ENCODE measurements around the gene TRPM8.
"Not testable (repeated sequence)": the region's sequence is repeated elsewhere in the genome, so short reads cannot be mapped to it uniquely, and the experiment has no call there.

TRPM8 gene

DNA sequence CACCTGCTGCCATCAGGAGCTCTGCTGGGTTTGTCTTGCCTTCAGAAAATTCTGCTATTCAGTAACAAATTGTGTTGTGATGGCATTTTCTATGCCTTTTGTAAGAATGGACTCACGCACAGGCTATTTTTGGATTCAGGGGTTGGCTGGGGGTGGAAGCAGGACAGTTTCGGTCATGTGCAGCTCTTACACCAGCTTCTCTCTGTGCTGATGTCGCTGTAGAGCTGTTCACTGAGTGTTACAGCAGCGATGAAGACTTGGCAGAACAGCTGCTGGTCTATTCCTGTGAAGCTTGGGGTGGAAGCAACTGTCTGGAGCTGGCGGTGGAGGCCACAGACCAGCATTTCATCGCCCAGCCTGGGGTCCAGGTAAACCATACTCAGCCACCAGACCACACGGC, 49.2 kb downstream of the TRPM8 start:
- H3K4me1 ChIP-seq: peaks cover 4 to 31% (median 21%) of the 10 kb centered on the region in 10 experiments; a peak in 15 of 20 replicates
- no peak for TF ChIP-seq Cebpa-rat (IDR thresholded peaks at IDR 0.05)
- H3K27me3 ChIP-seq: no peaks in the 10 kb centered on the region
- H3K9ac ChIP-seq: peak overlapping the region in 1 of 11 experiments; percentile 9; a peak in 1 of 22 replicates
- peak overlapping the region in 2 of 11 experiments; percentile 0 to 53; a peak in 2 of 22 replicates for H3K27ac ChIP-seq
- H3K4me2 ChIP-seq: peak overlapping the region in 7 of 11 experiments; percentile 7 to 42 (median 30); a peak in 9 of 22 replicates
- H4K20me1 ChIP-seq: no peaks in the 10 kb centered on the region
- no peak overlapping the region for H3K4me3 ChIP-seq
- H3K9me3 ChIP-seq (replicated peaks in 1 of 11): peaks cover 0 to 5% (median 0%) of the 10 kb centered on the region in 11 experiments; a peak in 3 of 22 replicates
- H3K36me3 ChIP-seq: no peaks in the 10 kb centered on the region

DNA sequence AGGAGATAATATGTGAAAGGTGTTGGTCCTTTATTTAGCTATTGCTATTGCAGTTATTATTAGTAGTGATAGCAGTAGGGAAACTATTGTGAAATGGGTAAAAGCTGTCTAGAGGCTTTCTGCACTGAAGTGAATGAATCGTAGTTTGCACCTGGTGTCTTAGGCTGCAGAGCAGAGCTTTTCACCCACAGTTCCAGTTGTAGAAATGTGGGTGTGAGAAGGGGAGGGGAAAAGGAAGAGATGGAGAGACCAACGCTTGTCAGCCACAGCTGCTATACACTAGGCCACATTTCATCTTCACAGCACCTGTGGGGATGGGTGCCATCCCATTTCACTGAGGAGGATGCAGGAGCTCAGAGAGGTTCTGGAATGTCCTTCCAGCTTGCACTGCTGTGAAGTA, 50.0 kb downstream of the TRPM8 start:
- Histone ChIP-seq H3K9ac (no peak overlapping the region), H3K4me3 (no peak overlapping the region), H3K27me3 (no peaks in the 10 kb centered on the region), H3K27ac (peak overlapping the region in 2 of 11 experiments; percentile 0 to 53; a peak in 2 of 22 replicates), H4K20me1 (no peaks in the 10 kb centered on the region), H3K4me2 (peak overlapping the region in 8 of 11 experiments; percentile 18 to 42 (median 30); a peak in 14 of 22 replicates), H3K9me3 (replicated peaks in 1 of 11) (peaks cover 0 to 9% (median under 1%) of the 10 kb centered on the region in 11 experiments; a peak in 7 of 22 replicates), H3K4me1 (peaks cover 4 to 28% (median 21%) of the 10 kb centered on the region in 10 experiments; a peak in 15 of 20 replicates), H3K36me3 (no peaks in the 10 kb centered on the region)
- TF ChIP-seq Cebpa-rat (IDR thresholded peaks at IDR 0.05): no peak

DNA sequence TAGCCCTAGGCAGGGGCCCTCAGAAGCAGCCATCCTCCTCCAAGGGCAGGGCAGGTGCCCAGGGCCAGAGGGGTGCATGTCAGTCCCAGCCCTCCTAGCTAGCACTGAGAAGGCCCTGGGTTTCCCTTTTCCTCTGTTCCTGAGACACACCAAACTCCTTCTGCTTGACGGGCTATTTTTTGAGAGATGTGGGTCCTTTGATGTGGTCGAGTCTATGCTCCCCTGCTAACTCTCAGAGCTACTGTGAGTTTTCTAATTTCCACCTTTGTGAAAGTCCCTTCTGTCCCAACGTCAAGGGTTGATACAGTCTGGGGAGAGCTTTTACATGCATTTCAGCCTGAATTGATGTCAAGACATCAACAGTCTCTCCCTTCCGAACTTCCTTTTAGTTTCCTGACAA, 51.4 kb downstream of the TRPM8 start:
- H3K9me3 ChIP-seq (replicated peaks in 1 of 11): peaks cover 0 to 21% (median 7%) of the 10 kb centered on the region in 11 experiments; a peak in 11 of 22 replicates
- H3K4me2 ChIP-seq: peak overlapping the region in 7 of 11 experiments; percentile 22 to 60 (median 53); a peak in 14 of 22 replicates
- H3K27ac ChIP-seq: no peak overlapping the region
- no peak overlapping the region for H3K9ac ChIP-seq
- no peaks in the 10 kb centered on the region for H3K36me3 ChIP-seq
- no peak overlapping the region for H3K4me3 ChIP-seq
- H3K4me1 ChIP-seq: peaks cover 10 to 29% (median 25%) of the 10 kb centered on the region in 10 experiments
- H3K27me3 ChIP-seq: no peaks in the 10 kb centered on the region
- H4K20me1 ChIP-seq: no peaks in the 10 kb centered on the region
- TF ChIP-seq Cebpa-rat (IDR thresholded peaks at IDR 0.05): no peak

DNA sequence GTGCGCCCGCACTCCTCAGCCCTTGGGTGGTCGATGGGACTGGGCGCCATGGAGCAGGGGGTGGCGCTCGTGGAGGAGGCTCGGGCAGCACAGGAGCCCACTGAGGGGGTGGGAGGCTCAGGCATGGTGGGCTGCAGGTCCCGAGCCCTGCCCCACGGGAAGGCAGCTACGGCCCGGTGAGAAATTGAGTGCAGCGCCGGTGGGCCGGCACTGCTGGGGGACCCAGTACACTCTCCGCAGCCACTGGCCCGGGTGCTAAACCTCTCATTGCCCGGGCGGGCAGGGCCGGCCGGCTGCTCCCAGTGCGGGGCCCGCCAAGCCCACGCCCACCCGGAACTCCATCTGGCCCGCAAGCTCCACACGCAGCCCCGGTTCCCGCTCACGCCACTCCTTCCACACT, 55.3 kb downstream of the TRPM8 start:
- H4K20me1 ChIP-seq, H3K9ac ChIP-seq, H3K4me3 ChIP-seq, H3K27ac ChIP-seq, H3K36me3 ChIP-seq, H3K4me2 ChIP-seq, H3K27me3 ChIP-seq: not testable (repeated sequence)
- Histone ChIP-seq H3K9me3 (replicated peaks in 1 of 11) (peaks cover 0 to 21% (median 7%) of the 10 kb centered on the region in 11 experiments; a peak in 11 of 22 replicates), H3K4me1 (peaks cover 26 to 56% (median 52%) of the 10 kb centered on the region in 10 experiments)

DNA sequence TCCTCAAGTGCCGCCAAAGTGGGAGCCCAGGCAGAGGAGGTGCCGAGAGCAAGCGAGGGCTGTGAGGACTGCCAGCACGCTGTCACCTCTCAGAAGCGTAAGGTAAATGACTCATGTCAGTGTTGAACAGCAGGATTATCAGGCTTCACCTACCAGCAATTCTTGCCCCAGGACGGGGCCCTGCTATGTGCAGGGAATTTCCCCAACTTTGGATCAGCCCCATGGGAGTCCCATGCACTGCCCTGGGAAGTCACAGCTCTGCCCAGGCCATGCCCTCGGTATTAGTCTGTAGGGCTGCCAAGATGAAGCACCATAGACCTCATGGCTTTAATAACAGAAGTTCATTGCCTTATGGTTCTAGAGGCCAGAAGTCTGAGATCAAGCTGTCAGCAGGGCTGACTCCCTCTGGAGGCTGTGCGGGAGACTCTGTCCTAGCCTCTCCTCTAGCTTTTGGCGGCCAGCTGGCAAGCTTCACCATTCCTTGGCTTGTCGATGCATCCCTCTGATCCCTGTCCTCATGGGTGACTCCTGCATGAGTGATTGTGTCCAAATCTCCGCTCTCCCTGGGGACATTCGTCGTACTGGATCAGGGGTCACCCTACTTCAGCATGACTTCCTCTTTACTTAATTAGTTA, 55.9 kb downstream of the TRPM8 start:
- no peaks in the 10 kb centered on the region for H3K36me3 ChIP-seq
- TF ChIP-seq Cebpa-rat (IDR thresholded peaks at IDR 0.05): no peak
- no peaks in the 10 kb centered on the region; a peak in 1 of 22 replicates for H4K20me1 ChIP-seq
- H3K4me1 ChIP-seq: peaks cover 26 to 58% (median 53%) of the 10 kb centered on the region in 10 experiments
- no peak overlapping the region for H3K9ac ChIP-seq
- H3K27ac ChIP-seq: peak overlapping the region in 2 of 11 experiments; percentile 56 to 61; a peak in 2 of 22 replicates
- H3K9me3 ChIP-seq (replicated peaks in 1 of 11): peaks cover 0 to 21% (median 7%) of the 10 kb centered on the region in 11 experiments; a peak in 11 of 22 replicates
- peak overlapping the region in 6 of 11 experiments; percentile 54 to 78 (median 72); a peak in 8 of 22 replicates for H3K4me2 ChIP-seq
- no peaks in the 10 kb centered on the region for H3K27me3 ChIP-seq
- no peak overlapping the region for H3K4me3 ChIP-seq

DNA sequence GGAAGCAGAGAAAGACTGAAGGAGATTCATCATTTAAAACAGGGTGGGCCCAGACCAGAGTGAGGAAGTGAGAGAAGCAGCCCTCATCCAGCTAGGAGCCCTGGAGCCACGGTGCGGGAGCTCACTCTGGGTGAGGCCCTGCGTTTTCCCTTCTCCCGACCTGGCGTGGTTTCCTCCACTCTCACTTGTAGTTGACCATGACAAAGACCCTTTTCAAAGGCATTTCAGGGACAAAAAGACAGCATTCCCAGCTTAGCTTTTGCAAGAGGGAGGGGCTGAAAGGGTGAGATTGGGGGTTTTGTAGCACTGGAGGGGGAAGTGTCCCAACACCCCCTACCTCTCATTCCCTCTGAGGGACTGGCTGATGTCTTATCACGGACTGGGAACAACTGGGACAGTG, 56.6 kb downstream of the TRPM8 start:
- H3K9ac ChIP-seq: peak overlapping the region in 1 of 11 experiments; percentile 1; a peak in 1 of 22 replicates
- peak overlapping the region in 8 of 11 experiments; percentile 45 to 81 (median 72); a peak in 13 of 22 replicates for H3K4me2 ChIP-seq
- H3K4me1 ChIP-seq: peaks cover 26 to 58% (median 53%) of the 10 kb centered on the region in 10 experiments

DNA sequence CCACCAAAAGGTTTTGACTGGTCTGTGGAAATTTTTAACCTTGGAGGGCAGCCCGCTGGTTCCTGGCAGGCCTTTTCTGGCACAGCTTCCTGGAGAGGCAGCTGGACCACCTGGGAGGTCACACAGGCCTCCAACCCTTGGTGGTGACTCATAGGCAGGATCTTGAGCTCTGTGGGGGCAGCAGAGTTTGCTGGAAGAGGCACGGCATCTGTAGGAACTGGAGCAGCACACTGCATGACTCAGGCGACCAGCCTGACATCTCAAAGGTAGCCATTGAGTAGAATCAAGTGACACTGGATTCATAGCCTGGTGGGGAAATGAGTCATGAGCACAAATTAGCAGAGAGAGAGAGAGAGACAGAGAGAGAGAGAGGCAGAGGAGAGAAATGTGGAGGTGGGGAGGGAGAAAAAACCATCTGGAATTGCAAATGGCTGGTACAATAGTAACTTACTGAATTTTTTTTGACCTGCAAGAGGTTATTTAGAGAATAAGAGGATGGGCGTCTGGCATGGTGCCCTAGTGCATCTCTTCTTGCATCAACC, 57.4 kb downstream of the TRPM8 start:
- no peaks in the 10 kb centered on the region for H3K27me3 ChIP-seq
- H3K4me2 ChIP-seq: peak overlapping the region; percentile 45 to 81 (median 67)
- H3K27ac ChIP-seq: peak overlapping the region in 8 of 11 experiments; percentile 5 to 61 (median 31); a peak in 10 of 22 replicates
- peaks cover 0 to 21% (median 7%) of the 10 kb centered on the region in 11 experiments; a peak in 12 of 22 replicates for H3K9me3 ChIP-seq (replicated peaks in 1 of 11)
- H3K36me3 ChIP-seq: no peaks in the 10 kb centered on the region
- no peak for TF ChIP-seq Cebpa-rat (IDR thresholded peaks at IDR 0.05)
- H3K9ac ChIP-seq: peak overlapping the region in 1 of 11 experiments; percentile 1; a peak in 1 of 22 replicates
- peaks cover 26 to 63% (median 58%) of the 10 kb centered on the region in 10 experiments for H3K4me1 ChIP-seq
- H3K4me3 ChIP-seq: no peak overlapping the region
- no peaks in the 10 kb centered on the region; a peak in 1 of 22 replicates for H4K20me1 ChIP-seq

More for the DNA sequence above, 56.6 kb downstream of the TRPM8 start:
- no peak for TF ChIP-seq Cebpa-rat (IDR thresholded peaks at IDR 0.05)
- Histone ChIP-seq H3K27ac (peak overlapping the region in 4 of 11 experiments; percentile 5 to 61 (median 39); a peak in 7 of 22 replicates), H3K27me3 (no peaks in the 10 kb centered on the region), H3K36me3 (no peaks in the 10 kb centered on the region), H4K20me1 (no peaks in the 10 kb centered on the region; a peak in 1 of 22 replicates), H3K9me3 (replicated peaks in 1 of 11) (peaks cover 0 to 21% (median 7%) of the 10 kb centered on the region in 11 experiments; a peak in 11 of 22 replicates), H3K4me3 (no peak overlapping the region)

DNA sequence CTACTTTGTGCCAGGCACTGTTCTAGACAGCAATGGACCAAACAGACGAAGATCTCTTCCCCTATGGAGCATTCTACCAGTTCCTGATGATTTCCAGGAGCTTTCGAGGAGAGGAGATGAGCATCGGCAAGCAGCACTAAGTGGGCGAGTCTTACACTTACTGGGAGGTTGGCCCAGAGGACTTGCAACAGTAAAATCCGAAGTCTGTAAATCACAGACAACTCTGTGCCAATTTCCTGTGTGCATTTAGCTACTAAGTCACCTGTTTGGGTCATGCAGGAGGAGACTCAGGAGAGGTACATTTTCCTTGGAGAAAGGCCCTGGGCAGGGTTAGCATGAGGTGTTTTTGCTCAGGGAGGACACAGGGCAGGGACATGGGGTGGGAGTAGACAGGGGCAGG, 58.9 kb downstream of the TRPM8 start:
- Histone ChIP-seq H3K9ac (peak overlapping the region in 1 of 11 experiments; percentile 12; a peak in 1 of 22 replicates), H3K27ac (no peak overlapping the region)

More for the DNA sequence above, 58.9 kb downstream of the TRPM8 start:
- no peaks in the 10 kb centered on the region for H3K36me3 ChIP-seq
- no peaks in the 10 kb centered on the region for H3K27me3 ChIP-seq
- no peak for TF ChIP-seq Cebpa-rat (IDR thresholded peaks at IDR 0.05)
- H3K4me1 ChIP-seq: peaks cover 26 to 77% (median 63%) of the 10 kb centered on the region in 10 experiments
- peaks cover 0 to 22% (median 8%) of the 10 kb centered on the region in 11 experiments; a peak in 12 of 22 replicates for H3K9me3 ChIP-seq (replicated peaks in 1 of 11)
- H4K20me1 ChIP-seq: no peaks in the 10 kb centered on the region; a peak in 1 of 22 replicates
- H3K4me3 ChIP-seq: no peak overlapping the region
- peak overlapping the region in 8 of 11 experiments; percentile 45 to 81 (median 57); a peak in 17 of 22 replicates for H3K4me2 ChIP-seq
